Vagina (tissue), 2 donors: Measurements from ENCODE around the gene MSLN. TPM values are rescaled to one million over a fixed set of nuclear protein-coding genes. Genes with fewer than 3 reads are reported as not detected.

Experiments
- DNase-seq, 2 donors: peaks; one replicate each; pipeline ENCODE4 v3.0.0-alpha.2; 2017; ENCODE audit errors: extremely low spot score in 2 of 2
- H3K27ac ChIP-seq: fragments of 200-600 bp; sonication (generic); one replicate; pipeline ENCODE4 v1.5.1; 2019
- H3K27me3 ChIP-seq: fragments of 200-600 bp; sonication (generic); one replicate; pipeline ENCODE4 v1.5.1; 2019
- H3K36me3 ChIP-seq, 2 donors: fragments of 200-600 bp; sonication (generic); one replicate each; pipeline ENCODE4 v1.5.1; 2017 to 2019
- H3K4me1 ChIP-seq: fragments of 200-600 bp; sonication (generic); one replicate; pipeline ENCODE4 v1.5.1; 2019
- H3K4me3 ChIP-seq, 2 donors: fragments of 200-600 bp; sonication (generic); 1 replicate in 1 of 2; 2 replicates in 1 of 2; pipeline ENCODE4 v1.5.1; 2016 to 2019
- H3K9me3 ChIP-seq: fragments of 200-600 bp; sonication (generic); one replicate; pipeline ENCODE4 v1.5.1; 2019
- POLR2A ChIP-seq, 2 donors: fragments of 450-650 bp; IDR thresholded peaks; one replicate each; pipeline ENCODE4 v1.6.1; 2017; ENCODE audit warnings: antibody characterized with exemption in 2 of 2, mild to moderate bottlenecking in 2 of 2, moderate library complexity in 2 of 2
- POLR2AphosphoS5 ChIP-seq, 2 donors: sonication (generic); formaldehyde crosslinking; IDR thresholded peaks; one replicate each; pipeline ENCODE4 v1.9.0; 2017; ENCODE audit warnings: antibody characterized with exemption in 2 of 2, mild to moderate bottlenecking in 2 of 2, low read depth in 1 of 2; ENCODE audit not compliant: insufficient read depth in 1 of 2
- intact Hi-C: fragments of 100-400 bp; cut with DNase I; formaldehyde crosslinking; loops from one replicate; pipeline ENCODE4 v1.15.1; 2023
- total RNA-seq: library from RNA; depleted of rRNA; stranded (reverse); fragments of >200 nt; gene quantifications from one replicate; pipeline ENCODE4 v1.2.3, GENCODE V29; 2016
- TF ChIP-seq, protein P1 (sequence below), 3 experiments: fragments of 450-650 bp in 2 of 3; fragments of 200-600 bp in 1 of 3; sonication (generic) in 1 of 3; IDR thresholded peaks; one replicate each; pipeline ENCODE4 v1.5.1; 2017 to 2019; ENCODE audit warnings: antibody characterized with exemption in 3 of 3, mild to moderate bottlenecking in 2 of 3, moderate library complexity in 2 of 3

The MSLN gene
- total RNA-seq, 1 donor from 2014 or later: not detected

DNA sequence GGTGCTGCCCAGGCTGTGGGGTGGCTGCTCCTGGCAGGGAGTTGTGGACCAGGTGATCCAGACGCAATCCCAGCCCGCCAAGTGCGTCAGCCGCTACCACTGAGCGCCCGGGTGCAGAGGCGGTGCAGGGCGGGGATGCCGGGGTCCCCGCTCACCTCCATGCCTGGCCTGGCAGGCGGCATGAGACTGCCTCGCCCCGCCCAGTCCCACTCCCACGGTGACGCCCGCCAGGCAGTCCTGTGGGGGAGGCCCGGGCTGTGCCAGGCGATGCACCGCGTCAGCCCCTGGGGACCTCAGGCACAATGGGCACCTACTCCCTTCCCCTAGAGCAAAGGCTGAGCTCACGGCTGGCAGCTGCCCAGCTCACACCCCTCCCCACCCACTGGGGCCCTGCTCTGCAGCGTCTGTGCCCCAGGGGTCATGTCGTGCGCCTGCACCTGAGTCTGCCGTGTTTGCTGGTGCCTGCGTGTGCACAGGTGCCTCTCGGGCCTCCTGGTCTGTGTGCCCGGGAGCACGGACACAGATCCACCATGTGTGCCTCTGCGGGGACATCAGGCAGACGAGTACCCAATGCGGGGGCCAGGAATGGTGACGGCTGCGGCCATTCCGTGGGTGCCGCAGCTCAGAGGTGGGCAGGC, 22.4 kb downstream of the MSLN start:
- no peaks in the 10 kb centered on the region for H3K27me3 ChIP-seq

GRCh38 chr16:783404-784161, 23.0 kb downstream of the MSLN start:
- H3K9me3 ChIP-seq: no peaks in the 10 kb centered on the region
- no peaks in the 10 kb centered on the region for H3K27me3 ChIP-seq
- no peak overlapping the region for H3K4me3 ChIP-seq
- H3K36me3 ChIP-seq: peaks cover 0 to 8% of the 10 kb centered on the region in 2 donors
- H3K27ac ChIP-seq: no peak overlapping the region
- no peak for DNase-seq
- no peak for TF ChIP-seq POLR2A (IDR thresholded peaks at IDR 0.05)
- TF ChIP-seq, protein P1, sequence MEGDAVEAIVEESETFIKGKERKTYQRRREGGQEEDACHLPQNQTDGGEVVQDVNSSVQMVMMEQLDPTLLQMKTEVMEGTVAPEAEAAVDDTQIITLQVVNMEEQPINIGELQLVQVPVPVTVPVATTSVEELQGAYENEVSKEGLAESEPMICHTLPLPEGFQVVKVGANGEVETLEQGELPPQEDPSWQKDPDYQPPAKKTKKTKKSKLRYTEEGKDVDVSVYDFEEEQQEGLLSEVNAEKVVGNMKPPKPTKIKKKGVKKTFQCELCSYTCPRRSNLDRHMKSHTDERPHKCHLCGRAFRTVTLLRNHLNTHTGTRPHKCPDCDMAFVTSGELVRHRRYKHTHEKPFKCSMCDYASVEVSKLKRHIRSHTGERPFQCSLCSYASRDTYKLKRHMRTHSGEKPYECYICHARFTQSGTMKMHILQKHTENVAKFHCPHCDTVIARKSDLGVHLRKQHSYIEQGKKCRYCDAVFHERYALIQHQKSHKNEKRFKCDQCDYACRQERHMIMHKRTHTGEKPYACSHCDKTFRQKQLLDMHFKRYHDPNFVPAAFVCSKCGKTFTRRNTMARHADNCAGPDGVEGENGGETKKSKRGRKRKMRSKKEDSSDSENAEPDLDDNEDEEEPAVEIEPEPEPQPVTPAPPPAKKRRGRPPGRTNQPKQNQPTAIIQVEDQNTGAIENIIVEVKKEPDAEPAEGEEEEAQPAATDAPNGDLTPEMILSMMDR (IDR thresholded peaks at IDR 0.05): no peak
- no peak for TF ChIP-seq POLR2AphosphoS5 (IDR thresholded peaks at IDR 0.05; ENCODE audit: insufficient read depth in 1 of 2, low read depth in 1 of 2)
- intact Hi-C loops: no loop called here
- H3K4me1 ChIP-seq: peaks cover 31% of the 10 kb centered on the region

More for the DNA sequence above, 22.4 kb downstream of the MSLN start:
- H3K36me3 ChIP-seq: peaks cover 0 to 8% of the 10 kb centered on the region in 2 donors
- no peak overlapping the region for H3K27ac ChIP-seq
- peaks cover 30% of the 10 kb centered on the region for H3K4me1 ChIP-seq
- TF ChIP-seq, protein P1 (IDR thresholded peaks at IDR 0.05): no peak
- TF ChIP-seq POLR2AphosphoS5 (IDR thresholded peaks at IDR 0.05; ENCODE audit: insufficient read depth in 1 of 2, low read depth in 1 of 2) (no peak), POLR2A (IDR thresholded peaks at IDR 0.05) (no peak)
- no peak for DNase-seq
- intact Hi-C loops: no loop called here
- no peaks in the 10 kb centered on the region for H3K9me3 ChIP-seq
- no peak overlapping the region for H3K4me3 ChIP-seq

DNA sequence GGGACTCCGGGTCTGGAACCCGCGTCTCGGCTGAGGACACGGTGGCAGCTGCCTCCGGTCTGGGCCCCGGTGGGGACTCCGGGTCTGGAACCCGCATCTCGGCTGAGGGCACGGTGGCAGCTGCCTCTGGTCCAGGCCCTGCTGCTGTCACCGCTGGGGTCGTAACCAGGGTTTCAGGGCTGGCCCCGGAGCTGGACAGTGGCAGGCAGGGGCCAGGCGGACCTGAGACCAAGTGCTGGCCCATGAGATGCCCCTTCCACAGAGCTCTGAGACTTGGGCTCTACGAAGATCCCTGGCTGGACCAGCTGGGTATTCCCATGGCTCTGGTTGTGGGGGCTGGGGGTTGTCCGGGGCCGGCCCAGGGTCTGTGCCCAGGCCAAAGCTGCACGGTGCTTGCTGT, 23.9 kb downstream of the MSLN start:
- no peaks in the 10 kb centered on the region for H3K27me3 ChIP-seq
- H3K27ac ChIP-seq: no peak overlapping the region
- TF ChIP-seq, protein P1 (IDR thresholded peaks at IDR 0.05): no peak
- no peak for TF ChIP-seq POLR2AphosphoS5 (IDR thresholded peaks at IDR 0.05; ENCODE audit: insufficient read depth in 1 of 2, low read depth in 1 of 2)
- no peak for TF ChIP-seq POLR2A (IDR thresholded peaks at IDR 0.05)
- H3K4me3 ChIP-seq: no peak overlapping the region
- H3K36me3 ChIP-seq: peaks cover 0 to 8% of the 10 kb centered on the region in 2 donors
- peaks cover 40% of the 10 kb centered on the region for H3K4me1 ChIP-seq
- H3K9me3 ChIP-seq: no peaks in the 10 kb centered on the region
- DNase-seq: no peak
- intact Hi-C loops: no loop called here

- Histone ChIP-seq H3K4me1 (peaks cover 43% of the 10 kb centered on the region), H3K27ac (no peak overlapping the region), H3K27me3 (no peaks in the 10 kb centered on the region), H3K9me3 (no peaks in the 10 kb centered on the region), H3K36me3 (peaks cover 0 to 8% of the 10 kb centered on the region in 2 donors), H3K4me3 (no peak overlapping the region)
- DNase-seq: no peak
- intact Hi-C loops: loop anchor here (5.0 kb wide), 1 partner anchor 64 kb away; the partner anchor contains the start of gene ANTKMT
- no peak for TF ChIP-seq POLR2AphosphoS5 (IDR thresholded peaks at IDR 0.05; ENCODE audit: insufficient read depth in 1 of 2, low read depth in 1 of 2)
- no peak for TF ChIP-seq POLR2A (IDR thresholded peaks at IDR 0.05)
- TF ChIP-seq, protein P1 (IDR thresholded peaks at IDR 0.05): peak; percentile 43 to 50 (median 43)
These were observed 25.3 kb downstream of the MSLN start for GRCh38 chr16:785563-786535.
